Neural cell (in vitro differentiated cells): ENCODE data around the gene GSC2. TPM values are rescaled to one million over a fixed set of nuclear protein-coding genes. Genes with fewer than 3 reads are reported as not detected.

ENCODE experiments used
- H2AFZ ChIP-seq: fragments of 200-600, 300-800 bp; sonication (generic), shearing (Covaris generic); 2 replicates; pipeline ENCODE4 v1.6.0; 2014; ENCODE audit warnings: low read depth, mild to moderate bottlenecking, antibody characterized with exemption, low read length, moderate library complexity
- H3F3A ChIP-seq: fragments of 200-600 bp; shearing (Covaris generic); 2 replicates; pipeline ENCODE4 v1.6.1; 2016; ENCODE audit warnings: mild to moderate bottlenecking, moderate library complexity, mixed read lengths, antibody characterized with exemption, low read length; ENCODE audit not compliant: insufficient read depth, poor library complexity, severe bottlenecking
- H3K27ac ChIP-seq: fragments of 200-600, 300-800 bp; sonication (generic), shearing (Covaris generic); 2 replicates; pipeline ENCODE4 v1.5.1; 2014; ENCODE audit warnings: mild to moderate bottlenecking, low read length, moderate library complexity
- H3K27me3 ChIP-seq: fragments of 300-800, 200-600 bp; sonication (generic), shearing (Covaris generic); 2 replicates; pipeline ENCODE4 v1.6.0; 2014; ENCODE audit warnings: mild to moderate bottlenecking, low read depth, low read length, moderate library complexity; ENCODE audit not compliant: insufficient read depth
- H3K36me3 ChIP-seq: fragments of 300-800, 200-600 bp; sonication (generic), shearing (Covaris generic); 2 replicates; pipeline ENCODE4 v1.5.1; 2014; ENCODE audit warnings: mild to moderate bottlenecking, antibody characterized with exemption, low read length, moderate library complexity; ENCODE audit not compliant: insufficient read depth
- H3K4me2 ChIP-seq: fragments of 300-800, 200-600 bp; sonication (generic), shearing (Covaris generic); 2 replicates; pipeline ENCODE4 v1.6.0; 2014; ENCODE audit warnings: mild to moderate bottlenecking, low read length
- H3K4me3 ChIP-seq: fragments of 300-800, 200-600 bp; sonication (generic), shearing (Covaris generic); 2 replicates; pipeline ENCODE4 v1.5.1; 2014; ENCODE audit warnings: mild to moderate bottlenecking, low read length, moderate library complexity
- H3K79me2 ChIP-seq: fragments of 200-600 bp; shearing (Covaris generic); replicated peaks from 2 replicates; pipeline ENCODE4 v1.6.0; 2014; ENCODE audit warnings: mild to moderate bottlenecking, low read length, moderate library complexity; ENCODE audit not compliant: insufficient read depth
- H3K9ac ChIP-seq: fragments of 300-800, 200-600 bp; sonication (generic), shearing (Covaris generic); 2 replicates; pipeline ENCODE4 v1.6.1; 2016; ENCODE audit warnings: mild to moderate bottlenecking, low read length, mixed read lengths
- H3K9me2 ChIP-seq: fragments of 200-600 bp; shearing (Covaris generic); 2 replicates; pipeline ENCODE4 v1.6.1; 2016; ENCODE audit warnings: mild to moderate bottlenecking, low read length, mixed read lengths; ENCODE audit not compliant: insufficient read depth
- H3K9me3 ChIP-seq: fragments of 200-600, 300-800 bp; sonication (generic), shearing (Covaris generic); 2 replicates; pipeline ENCODE4 v1.6.1; 2016; ENCODE audit warnings: mild to moderate bottlenecking, mixed run types, low read length, moderate library complexity, mixed read lengths
- H4K20me1 ChIP-seq: fragments of 200-600 bp; shearing (Covaris generic); 2 replicates; pipeline ENCODE4 v1.6.1; 2016; ENCODE audit warnings: mild to moderate bottlenecking, mixed run types; ENCODE audit not compliant: insufficient read depth
- EP300 ChIP-seq: fragments of 450-650 bp; conservative IDR thresholded peaks from 2 replicates; pipeline ENCODE4 v1.6.1; 2014; ENCODE audit warnings: antibody characterized with exemption, mild to moderate bottlenecking, moderate library complexity; ENCODE audit not compliant: poor library complexity, severe bottlenecking
- EZH2 ChIP-seq: fragments of 200-600, 300-800 bp; shearing (Covaris generic), sonication (generic); IDR thresholded peaks from 2 replicates; pipeline ENCODE4 v1.6.1; 2014; ENCODE audit warnings: antibody characterized with exemption, low read length, borderline replicate concordance, mild to moderate bottlenecking; ENCODE audit not compliant: insufficient read depth, poor library complexity, severe bottlenecking
- MXI1 ChIP-seq: fragments of 450-650 bp; conservative IDR thresholded peaks from 2 replicates; pipeline ENCODE4 v1.6.1; 2014; ENCODE audit warnings: antibody characterized with exemption, mild to moderate bottlenecking; ENCODE audit not compliant: poor library complexity, severe bottlenecking
- POLR2AphosphoS5 ChIP-seq: IDR thresholded peaks from 2 replicates; pipeline ENCODE4 v1.6.1; 2012
- RAD21 ChIP-seq: fragments of 450-650 bp; conservative IDR thresholded peaks from 2 replicates; pipeline ENCODE4 v1.6.1; 2014; ENCODE audit warnings: antibody characterized with exemption, mild to moderate bottlenecking, moderate library complexity
- SMC3 ChIP-seq: fragments of 450-650 bp; conservative IDR thresholded peaks from 2 replicates; pipeline ENCODE4 v1.6.1; 2014; ENCODE audit warnings: antibody characterized with exemption, mild to moderate bottlenecking, moderate library complexity; ENCODE audit not compliant: poor library complexity
- TAF1 ChIP-seq: IDR thresholded peaks from 2 replicates; pipeline ENCODE4 v1.6.1; 2012; ENCODE audit warnings: low read depth
- polyA plus RNA-seq: library from polyadenylated mRNA; depleted of rRNA; stranded (reverse); fragments of >200 nt; gene quantifications from 2 replicates; pipeline ENCODE4 v1.2.3, GENCODE V29; 2014
- TF ChIP-seq, protein P1 (sequence below): fragments of 450-650 bp; IDR thresholded peaks from 2 replicates; pipeline ENCODE4 v1.5.1; 2014; ENCODE audit warnings: antibody characterized with exemption, mild to moderate bottlenecking, moderate library complexity; ENCODE audit not compliant: poor library complexity, severe bottlenecking
- TF ChIP-seq, protein P2 (sequence below): IDR thresholded peaks from 2 replicates; pipeline ENCODE4 v1.6.1; 2012; ENCODE audit warnings: borderline replicate concordance

GSC2 gene
- polyA plus RNA-seq, 1 donor from 2014 or later, result not detected

- Histone ChIP-seq H3K4me2 (no peak overlapping the region), H3K27ac (no peak overlapping the region), H4K20me1 (no peaks in the 10 kb centered on the region), H3K4me3 (no peak overlapping the region), H3K36me3 (no peaks in the 10 kb centered on the region), H3K9me2 (no peaks in the 10 kb centered on the region), H3K79me2 (no peaks in the 10 kb centered on the region), H3K9me3 (no peaks in the 10 kb centered on the region), H3K27me3 (no peaks in the 10 kb centered on the region), H2AFZ (no peak overlapping the region), H3F3A (no peaks in the 10 kb centered on the region), H3K9ac (no peak overlapping the region)
- TF ChIP-seq TAF1 (no peak), EZH2 (no peak), MXI1 (no peak)
- TF ChIP-seq, protein P1, sequence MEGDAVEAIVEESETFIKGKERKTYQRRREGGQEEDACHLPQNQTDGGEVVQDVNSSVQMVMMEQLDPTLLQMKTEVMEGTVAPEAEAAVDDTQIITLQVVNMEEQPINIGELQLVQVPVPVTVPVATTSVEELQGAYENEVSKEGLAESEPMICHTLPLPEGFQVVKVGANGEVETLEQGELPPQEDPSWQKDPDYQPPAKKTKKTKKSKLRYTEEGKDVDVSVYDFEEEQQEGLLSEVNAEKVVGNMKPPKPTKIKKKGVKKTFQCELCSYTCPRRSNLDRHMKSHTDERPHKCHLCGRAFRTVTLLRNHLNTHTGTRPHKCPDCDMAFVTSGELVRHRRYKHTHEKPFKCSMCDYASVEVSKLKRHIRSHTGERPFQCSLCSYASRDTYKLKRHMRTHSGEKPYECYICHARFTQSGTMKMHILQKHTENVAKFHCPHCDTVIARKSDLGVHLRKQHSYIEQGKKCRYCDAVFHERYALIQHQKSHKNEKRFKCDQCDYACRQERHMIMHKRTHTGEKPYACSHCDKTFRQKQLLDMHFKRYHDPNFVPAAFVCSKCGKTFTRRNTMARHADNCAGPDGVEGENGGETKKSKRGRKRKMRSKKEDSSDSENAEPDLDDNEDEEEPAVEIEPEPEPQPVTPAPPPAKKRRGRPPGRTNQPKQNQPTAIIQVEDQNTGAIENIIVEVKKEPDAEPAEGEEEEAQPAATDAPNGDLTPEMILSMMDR, result no peak
Observed at GRCh38 chr22:19128009-19128401, 22.1 kb downstream of the GSC2 start.

DNA sequence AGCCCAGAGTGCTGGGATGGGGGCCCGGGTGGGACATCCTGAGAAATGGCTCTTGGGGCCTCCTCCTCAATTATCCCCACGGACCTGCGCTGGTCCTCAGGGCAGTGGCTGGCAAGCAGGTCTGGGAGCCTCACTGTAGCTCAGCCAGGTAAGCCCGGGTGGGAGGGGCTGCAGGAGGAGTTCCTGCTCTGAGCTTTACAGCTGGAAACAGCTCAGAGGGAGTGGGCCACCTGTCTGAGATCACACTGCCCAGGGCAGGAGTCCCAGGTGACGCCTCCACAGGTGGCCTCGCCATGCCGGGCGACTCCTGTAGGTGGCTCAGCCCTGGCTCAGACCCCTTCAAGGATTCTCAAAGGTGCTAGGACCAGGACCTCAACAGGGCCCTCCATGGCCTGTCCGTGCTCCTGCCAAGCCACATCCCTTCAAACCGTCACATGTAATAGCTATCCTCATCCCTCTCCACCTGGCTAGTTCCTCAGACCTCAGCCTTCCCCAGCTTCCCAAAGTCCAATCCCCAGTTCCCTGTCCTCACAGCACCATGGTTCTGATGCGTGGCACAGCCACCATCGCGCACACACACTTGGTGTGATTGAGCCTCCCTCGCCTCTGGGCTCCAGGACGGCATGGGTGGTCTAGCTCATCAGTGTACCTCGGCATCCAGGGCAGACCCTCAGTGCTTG is 22.6 kb downstream of the GSC2 start:
- H3K4me2 ChIP-seq, result no peak overlapping the region
- H2AFZ ChIP-seq, result no peak overlapping the region
- no peak overlapping the region for H3K27ac ChIP-seq
- no peaks in the 10 kb centered on the region for H3K79me2 ChIP-seq
- no peaks in the 10 kb centered on the region for H3K9me2 ChIP-seq
- H3F3A ChIP-seq, result no peaks in the 10 kb centered on the region
- no peaks in the 10 kb centered on the region for H3K36me3 ChIP-seq
- H3K9ac ChIP-seq, result no peak overlapping the region
- no peak overlapping the region for H3K4me3 ChIP-seq
- no peaks in the 10 kb centered on the region for H3K27me3 ChIP-seq
- TF ChIP-seq EP300, result no peak
- TF ChIP-seq EZH2, result no peak
- TF ChIP-seq, protein P1, result no peak
- TF ChIP-seq, protein P2, sequence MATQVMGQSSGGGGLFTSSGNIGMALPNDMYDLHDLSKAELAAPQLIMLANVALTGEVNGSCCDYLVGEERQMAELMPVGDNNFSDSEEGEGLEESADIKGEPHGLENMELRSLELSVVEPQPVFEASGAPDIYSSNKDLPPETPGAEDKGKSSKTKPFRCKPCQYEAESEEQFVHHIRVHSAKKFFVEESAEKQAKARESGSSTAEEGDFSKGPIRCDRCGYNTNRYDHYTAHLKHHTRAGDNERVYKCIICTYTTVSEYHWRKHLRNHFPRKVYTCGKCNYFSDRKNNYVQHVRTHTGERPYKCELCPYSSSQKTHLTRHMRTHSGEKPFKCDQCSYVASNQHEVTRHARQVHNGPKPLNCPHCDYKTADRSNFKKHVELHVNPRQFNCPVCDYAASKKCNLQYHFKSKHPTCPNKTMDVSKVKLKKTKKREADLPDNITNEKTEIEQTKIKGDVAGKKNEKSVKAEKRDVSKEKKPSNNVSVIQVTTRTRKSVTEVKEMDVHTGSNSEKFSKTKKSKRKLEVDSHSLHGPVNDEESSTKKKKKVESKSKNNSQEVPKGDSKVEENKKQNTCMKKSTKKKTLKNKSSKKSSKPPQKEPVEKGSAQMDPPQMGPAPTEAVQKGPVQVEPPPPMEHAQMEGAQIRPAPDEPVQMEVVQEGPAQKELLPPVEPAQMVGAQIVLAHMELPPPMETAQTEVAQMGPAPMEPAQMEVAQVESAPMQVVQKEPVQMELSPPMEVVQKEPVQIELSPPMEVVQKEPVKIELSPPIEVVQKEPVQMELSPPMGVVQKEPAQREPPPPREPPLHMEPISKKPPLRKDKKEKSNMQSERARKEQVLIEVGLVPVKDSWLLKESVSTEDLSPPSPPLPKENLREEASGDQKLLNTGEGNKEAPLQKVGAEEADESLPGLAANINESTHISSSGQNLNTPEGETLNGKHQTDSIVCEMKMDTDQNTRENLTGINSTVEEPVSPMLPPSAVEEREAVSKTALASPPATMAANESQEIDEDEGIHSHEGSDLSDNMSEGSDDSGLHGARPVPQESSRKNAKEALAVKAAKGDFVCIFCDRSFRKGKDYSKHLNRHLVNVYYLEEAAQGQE, result no peak
- TF ChIP-seq MXI1, result no peak
- no peak for TF ChIP-seq TAF1
- no peak for TF ChIP-seq POLR2AphosphoS5
- no peak for TF ChIP-seq RAD21
- TF ChIP-seq SMC3, result no peak
- H3K9me3 ChIP-seq, result no peaks in the 10 kb centered on the region
- no peaks in the 10 kb centered on the region for H4K20me1 ChIP-seq
